Measurements from ENCODE around the gene SUOX.

- no peak for TF ChIP-seq GATA1 (IDR thresholded peaks at IDR 0.05; ENCODE audit: low read depth, low read length)
- TF ChIP-seq POLR2A (IDR thresholded peaks at IDR 0.05; ENCODE audit: low read length), result no peak
Measured at GRCh38 chr12:56046027-56046780, 49.1 kb downstream of the SUOX start.

All from erythroblast (primary cell).